IPS-20b (cell line): ENCODE measurements around the gene HBZ.
"Not testable (repeated sequence)": the region's sequence is repeated elsewhere in the genome, so short reads cannot be mapped to it uniquely, and the experiment has no call there.

Experiments
- H3K27ac ChIP-seq: one replicate; pipeline ENCODE4 v1.5.1; 2013; ENCODE audit warnings: low read length
- H3K27me3 ChIP-seq: 2 replicates; pipeline ENCODE4 v1.6.1; 2013; ENCODE audit warnings: mild to moderate bottlenecking, low read length, inconsistent platforms; ENCODE audit not compliant: insufficient read depth
- H3K36me3 ChIP-seq: 2 replicates; pipeline ENCODE4 v1.6.1; 2013; ENCODE audit warnings: low read depth, mild to moderate bottlenecking, inconsistent platforms, low read length, moderate library complexity; ENCODE audit not compliant: insufficient read depth
- H3K4me1 ChIP-seq: 2 replicates; pipeline ENCODE4 v1.6.1; 2013; ENCODE audit warnings: mild to moderate bottlenecking, control low read depth, inconsistent platforms, low read length, moderate library complexity; ENCODE audit not compliant: insufficient read depth
- H3K4me3 ChIP-seq: 2 replicates; pipeline ENCODE4 v1.5.1; 2013; ENCODE audit warnings: mild to moderate bottlenecking, low read length, inconsistent platforms
- H3K9ac ChIP-seq: 2 replicates; pipeline ENCODE4 v1.6.1; 2013; ENCODE audit warnings: low read depth, mild to moderate bottlenecking, inconsistent platforms, low read length, moderate library complexity
- H3K9me3 ChIP-seq: 2 replicates; pipeline ENCODE4 v1.6.1; 2013; ENCODE audit warnings: mild to moderate bottlenecking, low read depth, low read length, inconsistent platforms; ENCODE audit not compliant: insufficient read depth

The HBZ gene

DNA sequence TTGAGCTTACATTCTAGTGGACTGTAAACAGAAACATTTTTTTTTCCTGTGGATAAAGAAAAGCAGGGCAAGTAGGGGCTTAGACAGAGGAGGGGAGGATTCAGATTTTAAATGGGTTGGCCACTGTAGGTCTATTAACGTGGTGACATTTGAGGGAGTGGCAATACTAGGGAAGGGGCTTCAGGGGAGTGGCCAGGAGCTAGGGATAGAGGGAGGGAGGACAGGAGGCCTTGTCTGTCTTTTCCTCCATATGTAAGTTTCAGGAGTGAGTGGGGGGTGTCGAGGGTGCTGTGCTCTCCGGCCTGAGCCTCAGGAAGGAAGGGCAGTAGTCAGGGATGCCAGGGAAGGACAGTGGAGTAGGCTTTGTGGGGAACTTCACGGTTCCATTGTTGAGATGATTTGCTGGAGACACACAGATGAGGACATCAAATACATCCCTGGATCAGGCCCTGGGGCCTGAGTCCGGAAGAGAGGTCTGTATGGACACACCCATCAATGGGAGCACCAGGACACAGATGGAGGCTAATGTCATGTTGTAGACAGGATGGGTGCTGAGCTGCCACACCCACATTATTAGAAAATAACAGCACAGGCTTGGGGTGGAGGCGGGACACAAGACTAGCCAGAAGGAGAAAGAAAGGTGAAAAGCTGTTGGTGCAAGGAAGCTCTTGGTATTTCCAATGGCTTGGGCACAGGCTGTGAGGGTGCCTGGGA, 6.8 kb downstream of the HBZ start:
- no peak overlapping the region for H3K9ac ChIP-seq
- H3K27me3 ChIP-seq, result peaks cover 72% of the 10 kb centered on the region
- no peaks in the 10 kb centered on the region for H3K4me1 ChIP-seq
- no peak overlapping the region for H3K4me3 ChIP-seq
- no peaks in the 10 kb centered on the region for H3K9me3 ChIP-seq
- no peak overlapping the region for H3K27ac ChIP-seq
- no peaks in the 10 kb centered on the region for H3K36me3 ChIP-seq

DNA sequence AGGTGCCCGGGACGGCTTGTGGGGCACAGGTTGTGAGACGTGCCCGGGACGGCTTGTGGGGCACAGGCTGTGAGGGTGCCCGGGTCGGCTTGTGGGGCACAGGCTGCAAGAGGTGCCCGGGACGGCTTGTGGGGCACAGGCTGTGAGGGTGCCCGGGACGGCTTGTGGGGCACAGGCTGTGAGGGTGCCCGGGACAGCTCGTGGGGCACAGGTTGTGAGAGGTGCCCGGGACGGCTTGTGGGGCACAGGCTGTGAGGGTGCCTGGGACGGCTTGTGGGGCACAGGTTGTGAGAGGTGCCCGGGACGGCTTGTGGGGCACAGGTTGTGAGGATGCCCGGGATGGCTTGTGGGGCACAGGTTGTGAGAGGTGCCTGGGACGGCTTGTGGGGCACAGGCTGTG, 7.8 kb downstream of the HBZ start:
- peaks cover 67% of the 10 kb centered on the region for H3K27me3 ChIP-seq

DNA sequence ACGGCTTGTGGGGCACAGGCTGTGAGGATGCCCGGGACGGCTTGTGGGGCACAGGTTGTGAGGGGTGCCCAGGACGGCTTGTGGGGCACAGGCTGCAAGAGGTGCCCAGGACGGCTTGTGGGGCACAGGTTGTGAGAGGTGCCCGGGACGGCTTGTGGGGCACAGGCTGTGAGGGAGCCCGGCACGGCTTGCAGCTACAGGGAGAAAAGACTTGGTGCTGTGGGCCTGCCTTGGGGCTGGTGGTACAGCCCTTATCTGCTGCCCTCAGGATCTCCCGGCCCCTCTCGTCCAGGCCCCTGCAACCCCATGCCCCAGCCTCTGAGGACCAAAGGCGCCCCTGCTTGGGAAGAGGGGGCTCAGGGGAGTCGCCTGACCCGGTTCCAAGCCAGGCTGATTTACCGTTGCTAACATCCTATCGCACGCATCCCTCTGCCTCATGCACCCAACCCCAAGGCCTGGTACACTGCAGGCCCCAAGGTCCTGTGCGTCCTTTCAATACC, 8.3 kb downstream of the HBZ start:
- Histone ChIP-seq H3K27me3 (peaks cover 67% of the 10 kb centered on the region), H3K36me3 (no peaks in the 10 kb centered on the region), H3K4me1 (peaks cover 4% of the 10 kb centered on the region; the same call in 1 of the 2 replicates), H3K27ac (no peak overlapping the region), H3K4me3 (no peak overlapping the region), H3K9me3 (no peaks in the 10 kb centered on the region), H3K9ac (no peak overlapping the region)

More for the DNA sequence above, 7.8 kb downstream of the HBZ start:
- H3K36me3 ChIP-seq, H3K4me3 ChIP-seq, H3K9ac ChIP-seq, H3K4me1 ChIP-seq, H3K9me3 ChIP-seq, H3K27ac ChIP-seq: not testable (repeated sequence)

DNA sequence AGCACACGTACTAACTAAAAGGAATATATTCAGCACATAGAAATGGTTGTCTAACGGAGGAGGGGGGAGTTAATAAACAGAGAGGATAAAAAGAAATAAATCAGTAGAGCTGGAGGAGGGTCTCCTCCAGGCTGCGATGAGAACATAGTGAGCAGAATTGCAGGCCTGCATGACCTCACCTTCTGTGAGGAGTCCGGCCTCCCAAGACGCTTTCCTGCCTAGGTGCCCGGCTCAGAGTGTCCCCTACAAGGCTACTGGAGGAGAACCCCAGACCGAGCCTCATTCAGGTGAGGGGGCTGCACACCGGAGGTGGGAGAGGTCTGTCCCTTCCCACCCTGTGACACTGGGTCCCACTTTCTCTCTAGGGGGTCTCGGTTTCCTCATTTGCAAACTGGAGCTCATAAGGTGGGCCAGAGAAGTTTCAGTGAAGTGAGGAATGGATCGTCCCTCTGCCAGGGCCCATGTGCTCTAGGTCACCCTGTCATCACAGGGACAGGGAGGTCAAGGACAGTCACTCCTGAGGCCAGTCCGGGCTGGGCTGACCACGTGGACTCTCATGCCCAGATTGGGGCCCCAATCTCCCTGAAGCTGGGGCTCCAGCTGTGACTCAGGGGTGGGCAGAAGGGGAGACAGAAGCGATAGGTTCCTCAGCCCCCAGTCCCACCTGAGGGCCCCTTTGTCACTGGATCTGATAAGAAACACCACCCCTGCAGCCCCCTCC, 10.0 kb downstream of the HBZ start:
- H3K9me3 ChIP-seq, result no peaks in the 10 kb centered on the region
- H3K9ac ChIP-seq, result no peak overlapping the region
- peaks cover 8% of the 10 kb centered on the region; the same call in 1 of the 2 replicates for H3K4me1 ChIP-seq
- peaks cover 69% of the 10 kb centered on the region for H3K27me3 ChIP-seq
- no peaks in the 10 kb centered on the region for H3K36me3 ChIP-seq
- H3K27ac ChIP-seq, result no peak overlapping the region
- H3K4me3 ChIP-seq, result no peak overlapping the region

DNA sequence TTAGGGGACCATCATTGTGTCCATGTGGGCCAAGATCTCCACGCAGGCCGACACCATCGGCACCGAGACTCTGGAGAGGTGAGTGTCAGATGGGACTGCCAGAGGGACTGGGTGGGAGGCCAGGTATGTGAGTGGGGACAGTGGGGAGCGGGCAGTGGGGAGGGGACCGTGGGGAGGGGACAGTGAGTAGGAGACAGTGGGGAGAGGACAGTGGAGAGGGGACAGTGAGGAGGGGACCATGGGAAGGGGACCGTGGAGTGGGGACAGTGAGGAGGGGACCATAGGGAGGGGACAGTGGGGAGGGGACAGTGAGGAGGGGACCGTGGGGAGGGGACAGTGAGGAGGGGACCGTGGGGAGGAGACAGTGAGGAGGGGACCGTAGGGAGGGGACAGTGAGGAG, 10.7 kb downstream of the HBZ start:
- not testable (repeated sequence) for H3K4me3 ChIP-seq, H3K4me1 ChIP-seq, H3K36me3 ChIP-seq, H3K9me3 ChIP-seq, H3K27ac ChIP-seq, H3K9ac ChIP-seq
- peaks cover 69% of the 10 kb centered on the region for H3K27me3 ChIP-seq

DNA sequence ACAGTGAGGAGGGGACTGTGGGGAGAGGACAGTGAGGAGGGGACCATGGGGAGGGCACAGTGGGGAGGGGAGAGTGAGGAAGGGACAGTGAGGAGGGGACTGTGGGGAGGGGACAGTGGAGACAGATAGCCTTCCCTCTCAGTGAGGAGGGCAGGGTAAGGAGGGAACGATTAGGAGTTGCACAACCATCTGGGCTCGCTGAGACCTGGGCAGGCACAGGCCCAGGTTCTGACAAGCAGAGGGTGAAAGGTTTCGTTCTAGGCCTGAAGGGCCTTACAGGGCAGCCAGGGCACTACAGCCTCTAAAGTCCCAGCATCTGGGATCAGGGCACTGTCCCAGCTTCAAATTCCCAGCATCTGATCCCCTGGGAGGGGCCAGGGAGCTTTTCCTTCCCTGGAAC, 11.3 kb downstream of the HBZ start:
- not testable (repeated sequence) for H3K9me3 ChIP-seq, H3K4me1 ChIP-seq
- H3K27me3 ChIP-seq, result peaks cover 71% of the 10 kb centered on the region

DNA sequence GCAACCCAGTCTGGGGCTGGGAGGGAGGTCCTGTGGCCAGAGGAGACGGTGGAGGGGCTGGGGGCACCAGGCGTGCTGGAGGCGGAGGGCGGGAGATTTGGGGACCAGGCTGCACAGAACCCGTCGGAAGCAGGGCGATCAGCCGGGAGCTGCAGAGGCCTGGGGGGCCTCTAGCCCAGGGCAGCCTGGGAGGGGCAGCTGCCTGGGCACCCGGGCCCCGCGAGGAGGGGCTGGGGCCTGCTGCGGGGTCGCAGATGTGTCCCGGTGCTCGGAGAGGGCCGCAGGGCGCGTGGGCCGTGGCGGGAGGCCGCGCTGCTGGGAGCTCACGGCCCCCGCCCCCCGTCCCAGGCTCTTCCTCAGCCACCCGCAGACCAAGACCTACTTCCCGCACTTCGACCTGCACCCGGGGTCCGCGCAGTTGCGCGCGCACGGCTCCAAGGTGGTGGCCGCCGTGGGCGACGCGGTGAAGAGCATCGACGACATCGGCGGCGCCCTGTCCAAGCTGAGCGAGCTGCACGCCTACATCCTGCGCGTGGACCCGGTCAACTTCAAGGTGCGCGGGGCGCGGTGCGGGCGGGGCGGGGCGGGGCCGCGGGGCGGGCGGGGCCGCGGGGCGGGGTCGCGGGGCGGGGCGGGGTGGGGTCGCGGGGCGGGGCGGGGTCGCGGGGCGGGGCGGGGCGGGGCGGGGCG, 11.8 kb downstream of the HBZ start:
- H3K9ac ChIP-seq, H3K4me3 ChIP-seq, H3K27ac ChIP-seq, H3K9me3 ChIP-seq, H3K36me3 ChIP-seq, H3K4me1 ChIP-seq: not testable (repeated sequence)
- H3K27me3 ChIP-seq, result peaks cover 72% of the 10 kb centered on the region

More for the DNA sequence above, 11.3 kb downstream of the HBZ start:
- not testable (repeated sequence) for H3K27ac ChIP-seq, H3K36me3 ChIP-seq, H3K4me3 ChIP-seq, H3K9ac ChIP-seq

DNA sequence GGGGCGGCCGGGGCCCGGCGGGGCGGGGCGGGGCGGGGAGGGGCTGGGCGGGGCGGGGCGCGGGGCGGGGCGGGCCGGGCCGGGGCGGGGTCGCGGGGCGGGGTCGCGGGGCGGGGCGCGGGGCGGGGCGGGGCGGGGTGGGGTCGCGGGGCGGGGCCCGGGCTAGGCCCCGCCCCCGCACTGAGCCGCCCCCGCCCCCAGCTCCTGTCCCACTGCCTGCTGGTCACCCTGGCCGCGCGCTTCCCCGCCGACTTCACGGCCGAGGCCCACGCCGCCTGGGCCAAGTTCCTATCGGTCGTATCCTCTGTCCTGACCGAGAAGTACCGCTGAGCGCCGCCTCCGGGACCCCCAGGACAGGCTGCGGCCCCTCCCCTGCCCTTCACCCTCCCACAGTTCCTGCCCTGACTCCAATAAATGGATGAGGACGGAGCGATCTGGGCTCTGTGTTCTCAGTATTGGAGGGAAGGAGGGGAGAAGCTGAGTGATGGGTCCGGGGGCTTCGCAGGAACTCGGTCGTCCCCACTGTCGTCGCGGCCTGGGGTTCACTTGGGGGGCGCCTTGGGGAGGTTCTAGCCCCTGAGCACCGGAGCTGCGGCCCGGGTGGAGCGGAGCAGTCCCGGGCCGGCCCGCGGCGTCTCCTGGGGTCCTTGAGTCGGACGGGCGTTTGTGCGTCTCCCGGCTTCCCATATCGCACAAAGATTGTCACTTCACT, 12.5 kb downstream of the HBZ start:
- Histone ChIP-seq H3K4me3 (peak overlapping the region; percentile 60; the same call in 1 of the 2 replicates), H3K4me1 (peaks cover 8% of the 10 kb centered on the region; the same call in 1 of the 2 replicates), H3K9ac (no peak overlapping the region), H3K27ac (no peak overlapping the region), H3K9me3 (no peaks in the 10 kb centered on the region), H3K36me3 (no peaks in the 10 kb centered on the region), H3K27me3 (peaks cover 72% of the 10 kb centered on the region)

DNA sequence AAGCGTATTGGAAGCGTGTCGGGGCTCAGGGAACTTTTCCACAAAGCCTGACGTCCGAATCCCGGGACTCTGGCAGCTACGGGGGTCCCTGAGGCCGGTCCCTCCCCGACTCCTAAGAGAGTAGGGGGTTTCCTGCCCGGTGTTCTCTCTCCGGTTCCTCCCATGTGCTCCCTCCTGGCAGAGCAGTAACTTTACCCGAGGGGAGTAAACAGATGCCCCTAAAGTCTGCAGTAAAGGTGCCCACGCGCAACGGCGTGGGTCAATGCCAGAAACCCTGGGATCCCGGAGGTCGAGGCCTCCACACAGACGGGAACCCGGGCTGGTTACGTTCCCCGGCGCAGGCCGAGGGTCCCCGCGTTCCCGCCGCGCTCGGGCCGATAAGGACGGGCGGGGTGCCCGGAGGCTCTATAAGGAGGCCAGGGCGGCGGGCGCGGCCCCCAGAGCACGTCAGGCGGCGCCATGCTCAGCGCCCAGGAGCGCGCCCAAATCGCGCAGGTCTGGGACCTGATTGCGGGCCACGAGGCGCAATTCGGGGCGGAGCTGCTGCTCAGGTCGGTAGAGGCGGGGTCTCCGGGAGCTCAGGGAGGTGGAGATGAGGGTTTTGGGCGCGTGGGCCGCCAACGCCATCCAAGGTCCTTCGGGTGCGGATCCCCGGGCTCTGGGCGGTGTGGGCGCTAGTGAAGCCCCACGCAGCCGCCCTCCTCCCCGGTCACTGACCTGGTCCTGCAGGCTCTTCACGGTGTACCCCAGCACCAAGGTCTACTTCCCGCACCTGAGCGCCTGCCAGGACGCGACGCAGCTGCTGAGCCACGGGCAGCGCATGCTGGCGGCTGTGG, 13.3 kb downstream of the HBZ start, which contains the start of gene HBM:
HBM (plus strand) TSS at position 440 of the 836 bp plus-strand sequence; CDS start at position 460, 20 bp downstream.
- Histone ChIP-seq H3K4me3 (peak within 1 kb of the TSS; percentile 60; the same call in 1 of the 2 replicates), H3K9me3 (no peaks in the 10 kb centered on the region), H3K36me3 (no peaks in the 10 kb centered on the region), H3K27ac (no peak within 1 kb of the TSS), H3K27me3 (peaks cover 79% of the 10 kb centered on the region), H3K4me1 (peaks cover 8% of the 10 kb centered on the region; the same call in 1 of the 2 replicates), H3K9ac (no peak within 1 kb of the TSS)

DNA sequence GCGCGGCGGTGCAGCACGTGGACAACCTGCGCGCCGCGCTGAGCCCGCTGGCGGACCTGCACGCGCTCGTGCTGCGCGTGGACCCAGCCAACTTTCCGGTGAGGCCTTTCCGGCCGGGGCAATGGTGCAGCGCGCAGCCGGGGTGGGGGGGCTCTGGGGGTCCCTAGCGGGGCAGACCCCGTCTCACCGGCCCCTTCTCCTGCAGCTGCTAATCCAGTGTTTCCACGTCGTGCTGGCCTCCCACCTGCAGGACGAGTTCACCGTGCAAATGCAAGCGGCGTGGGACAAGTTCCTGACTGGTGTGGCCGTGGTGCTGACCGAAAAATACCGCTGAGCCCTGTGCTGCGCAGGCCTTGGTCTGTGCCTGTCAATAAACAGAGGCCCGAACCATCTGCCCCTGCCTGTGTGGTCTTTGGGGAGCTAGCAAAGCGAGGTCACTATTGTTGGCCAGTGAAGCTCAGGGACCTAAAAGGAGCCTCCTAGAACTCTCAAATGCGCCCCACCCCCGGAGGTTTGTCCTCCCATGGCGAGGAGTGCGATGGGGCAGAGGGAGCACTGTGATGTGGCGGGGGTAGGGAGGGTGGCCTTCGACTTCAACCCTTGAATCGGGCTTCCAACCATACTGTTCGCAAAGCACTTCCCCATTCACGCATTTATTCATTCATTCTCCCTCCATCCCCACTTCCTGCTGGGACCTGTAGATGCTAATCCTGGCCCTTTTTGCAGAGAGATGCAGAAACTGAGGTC, 14.1 kb downstream of the HBZ start:
- Histone ChIP-seq H3K4me3 (peak overlapping the region; percentile 33; the same call in 1 of the 2 replicates), H3K27ac (no peak overlapping the region), H3K27me3 (peaks cover 82% of the 10 kb centered on the region), H3K36me3 (no peaks in the 10 kb centered on the region), H3K4me1 (peaks cover 8% of the 10 kb centered on the region; the same call in 1 of the 2 replicates), H3K9me3 (no peaks in the 10 kb centered on the region), H3K9ac (no peak overlapping the region)
